ENCODE data around the gene RFC5. TPM values are rescaled to one million over a fixed set of nuclear protein-coding genes. Genes with fewer than 3 reads are reported as not detected.

Gene RFC5
- total RNA-seq, 1 experiment from 2014 or later, result 50.4 TPM

DNA sequence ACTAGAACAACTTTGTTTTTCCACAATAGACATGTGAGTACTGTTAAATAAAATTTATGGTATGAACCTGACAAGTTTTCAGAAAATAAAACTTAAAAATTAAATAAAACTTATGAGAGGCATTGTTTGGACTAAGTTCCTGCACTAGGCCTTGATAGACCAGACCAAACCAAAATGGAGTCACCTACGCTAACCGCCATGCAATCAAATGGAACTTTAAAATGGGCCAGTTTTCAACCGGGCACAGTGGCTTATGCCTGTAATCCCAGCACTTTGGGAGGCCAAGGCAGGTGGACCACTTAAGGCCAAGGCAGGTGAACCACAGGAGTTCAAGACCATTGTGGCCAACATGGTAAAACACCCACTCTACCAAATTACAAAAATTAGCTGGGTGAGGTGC, 5.1 kb upstream of the RFC5 start:
- WGBS (ENCODE audit: extremely low coverage, insufficient read length, low lambda C conversion rate), result no CpG with 5 or more reads among the region's 3 CpGs
- no peak overlapping the region for H3K14ac ChIP-seq (ENCODE audit: insufficient read depth, low read length)
- H2BK20ac ChIP-seq (ENCODE audit: low read depth, low read length, poor library complexity, severe bottlenecking), result no peak overlapping the region
- no peaks in the 10 kb centered on the region for H3K79me2 ChIP-seq (ENCODE audit: insufficient read depth, low read length)
- H4K91ac ChIP-seq (ENCODE audit: insufficient read length, low read depth, low read length), result no peak overlapping the region
- H3K27ac ChIP-seq (ENCODE audit: insufficient read length, low read depth, low read length), result no peak overlapping the region
- no peaks in the 10 kb centered on the region for H3K4me1 ChIP-seq (ENCODE audit: insufficient read depth, low read length)
- no peaks in the 10 kb centered on the region for H3K23me2 ChIP-seq (ENCODE audit: insufficient read length, low read depth, low read length, poor library complexity, severe bottlenecking)
- H3K23ac ChIP-seq (ENCODE audit: insufficient read length, low read depth, low read length), result no peak overlapping the region
- Mint-ChIP-seq H3K27ac (no peak overlapping the region), H3K27me3 (ENCODE audit: low read depth) (no peaks in the 10 kb centered on the region; the same call in 1 of the 2 replicates), H3K4me1 (peaks cover 0 to 7% of the 10 kb centered on the region in 2 experiments; a peak in 3 of 4 replicates), H3K36me3 (ENCODE audit: insufficient read depth in 1 of 3, low read depth in 3 of 3) (no peaks in the 10 kb centered on the region), H3K4me3 (no peak overlapping the region), H3K9me3 (peaks cover 0 to 3% of the 10 kb centered on the region in 2 experiments; a peak in 2 of 5 replicates)
- DNase-seq, result no peak
- no peak overlapping the region for H3K56ac ChIP-seq (ENCODE audit: insufficient read length, low read depth, low read length)
- H3K79me1 ChIP-seq (ENCODE audit: insufficient read depth, low read depth, low read length, poor library complexity, severe bottlenecking), result no peaks in the 10 kb centered on the region
- H3T11ph ChIP-seq (ENCODE audit: low read length), result no peak overlapping the region
- no peak overlapping the region for H3K4me2 ChIP-seq (ENCODE audit: insufficient read depth, insufficient read length, low read length)
- no peaks in the 10 kb centered on the region for H3K9me3 ChIP-seq (ENCODE audit: control insufficient read depth, low read depth, low read length)
- H2AK5ac ChIP-seq (ENCODE audit: insufficient read length, low read length), result no peak overlapping the region
- H2BK5ac ChIP-seq (ENCODE audit: insufficient read length, low read length), result no peak overlapping the region
- no peak overlapping the region for H2BK120ac ChIP-seq (ENCODE audit: low read depth, low read length, poor library complexity, severe bottlenecking)
- no peak overlapping the region for H3K4ac ChIP-seq (ENCODE audit: low read depth, low read length)
- H3K18ac ChIP-seq (ENCODE audit: insufficient read length, low read depth, low read length), result no peak overlapping the region
- H4K8ac ChIP-seq (replicated peaks; ENCODE audit: insufficient read length, low read depth, low read length), result no peak overlapping the region
- H2BK12ac ChIP-seq (ENCODE audit: insufficient read length, low read depth, low read length), result no peak overlapping the region
- TF ChIP-seq, protein P1, sequence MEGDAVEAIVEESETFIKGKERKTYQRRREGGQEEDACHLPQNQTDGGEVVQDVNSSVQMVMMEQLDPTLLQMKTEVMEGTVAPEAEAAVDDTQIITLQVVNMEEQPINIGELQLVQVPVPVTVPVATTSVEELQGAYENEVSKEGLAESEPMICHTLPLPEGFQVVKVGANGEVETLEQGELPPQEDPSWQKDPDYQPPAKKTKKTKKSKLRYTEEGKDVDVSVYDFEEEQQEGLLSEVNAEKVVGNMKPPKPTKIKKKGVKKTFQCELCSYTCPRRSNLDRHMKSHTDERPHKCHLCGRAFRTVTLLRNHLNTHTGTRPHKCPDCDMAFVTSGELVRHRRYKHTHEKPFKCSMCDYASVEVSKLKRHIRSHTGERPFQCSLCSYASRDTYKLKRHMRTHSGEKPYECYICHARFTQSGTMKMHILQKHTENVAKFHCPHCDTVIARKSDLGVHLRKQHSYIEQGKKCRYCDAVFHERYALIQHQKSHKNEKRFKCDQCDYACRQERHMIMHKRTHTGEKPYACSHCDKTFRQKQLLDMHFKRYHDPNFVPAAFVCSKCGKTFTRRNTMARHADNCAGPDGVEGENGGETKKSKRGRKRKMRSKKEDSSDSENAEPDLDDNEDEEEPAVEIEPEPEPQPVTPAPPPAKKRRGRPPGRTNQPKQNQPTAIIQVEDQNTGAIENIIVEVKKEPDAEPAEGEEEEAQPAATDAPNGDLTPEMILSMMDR (conservative IDR thresholded peaks at IDR 0.05), result no peak
- H2AFZ ChIP-seq (ENCODE audit: low read length), result no peak overlapping the region
- no peak overlapping the region for H3K9ac ChIP-seq (ENCODE audit: extremely low read depth, insufficient read length, low read length)
- no peak overlapping the region for H4K5ac ChIP-seq (ENCODE audit: insufficient read length, low read depth, low read length)
- no peaks in the 10 kb centered on the region for H3K27me3 ChIP-seq (ENCODE audit: insufficient read depth, low read length)
- H2BK15ac ChIP-seq (ENCODE audit: low read depth, low read length), result no peak overlapping the region
- no peaks in the 10 kb centered on the region for H4K20me1 ChIP-seq (ENCODE audit: control insufficient read depth, insufficient read depth, insufficient read length)

Data from H9 (cell line).